ENCODE data around the gene TNKS2. TPM values are rescaled to one million over a fixed set of nuclear protein-coding genes. Genes with fewer than 3 reads are reported as not detected.
"Not testable (repeated sequence)": the region's sequence is repeated elsewhere in the genome, so short reads cannot be mapped to it uniquely, and the experiment has no call there.

The TNKS2 gene
- total RNA-seq, 1 donor from 2014 or later = 13.8 TPM

DNA sequence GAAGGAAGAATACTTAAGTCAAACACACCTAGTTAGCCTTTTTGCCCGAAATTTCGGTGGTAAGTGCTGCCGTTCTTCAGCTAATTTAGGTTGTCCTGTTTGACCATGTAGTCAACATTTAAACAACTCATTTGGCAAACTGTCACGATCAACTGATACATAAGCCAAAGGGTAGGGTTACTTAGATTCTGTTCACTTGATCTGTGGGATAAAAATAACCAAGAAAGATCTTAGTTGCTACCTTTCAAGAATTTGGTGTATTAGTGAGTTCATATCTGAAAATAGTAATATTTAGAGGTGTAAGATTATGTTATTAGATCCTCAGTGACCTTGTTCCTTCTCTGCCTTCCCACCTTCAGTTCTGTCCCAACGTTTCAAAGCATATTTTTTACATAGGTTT is 2.0 kb downstream of the TNKS2 start:
- Histone ChIP-seq H3K27me3 (ENCODE audit: low read depth) (no peaks in the 10 kb centered on the region), H3K9me3 (replicated peaks) (no peaks in the 10 kb centered on the region), H3K4me3 (peak overlapping the region; percentile 81), H3K36me3 (no peaks in the 10 kb centered on the region), H3K4me1 (peaks cover 84% of the 10 kb centered on the region), H3K27ac (replicated peaks) (no peak overlapping the region)
- DNase-seq = no peak
- TF ChIP-seq, protein P1, sequence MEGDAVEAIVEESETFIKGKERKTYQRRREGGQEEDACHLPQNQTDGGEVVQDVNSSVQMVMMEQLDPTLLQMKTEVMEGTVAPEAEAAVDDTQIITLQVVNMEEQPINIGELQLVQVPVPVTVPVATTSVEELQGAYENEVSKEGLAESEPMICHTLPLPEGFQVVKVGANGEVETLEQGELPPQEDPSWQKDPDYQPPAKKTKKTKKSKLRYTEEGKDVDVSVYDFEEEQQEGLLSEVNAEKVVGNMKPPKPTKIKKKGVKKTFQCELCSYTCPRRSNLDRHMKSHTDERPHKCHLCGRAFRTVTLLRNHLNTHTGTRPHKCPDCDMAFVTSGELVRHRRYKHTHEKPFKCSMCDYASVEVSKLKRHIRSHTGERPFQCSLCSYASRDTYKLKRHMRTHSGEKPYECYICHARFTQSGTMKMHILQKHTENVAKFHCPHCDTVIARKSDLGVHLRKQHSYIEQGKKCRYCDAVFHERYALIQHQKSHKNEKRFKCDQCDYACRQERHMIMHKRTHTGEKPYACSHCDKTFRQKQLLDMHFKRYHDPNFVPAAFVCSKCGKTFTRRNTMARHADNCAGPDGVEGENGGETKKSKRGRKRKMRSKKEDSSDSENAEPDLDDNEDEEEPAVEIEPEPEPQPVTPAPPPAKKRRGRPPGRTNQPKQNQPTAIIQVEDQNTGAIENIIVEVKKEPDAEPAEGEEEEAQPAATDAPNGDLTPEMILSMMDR (IDR thresholded peaks at IDR 0.05; ENCODE audit: borderline replicate concordance) = no peak
- intact Hi-C loops (cut with micrococcal nuclease) = no loop called here

- no peak for DNase-seq
- TF ChIP-seq, protein P1 (IDR thresholded peaks at IDR 0.05; ENCODE audit: borderline replicate concordance) = no peak
- H3K27me3 ChIP-seq (ENCODE audit: low read depth) = no peaks in the 10 kb centered on the region
- H3K4me3 ChIP-seq = peak overlapping the region; percentile 81
- H3K9me3 ChIP-seq (replicated peaks) = no peaks in the 10 kb centered on the region
- H3K4me1 ChIP-seq = peaks cover 89% of the 10 kb centered on the region
- intact Hi-C loops (cut with micrococcal nuclease) = no loop called here
- H3K36me3 ChIP-seq = no peaks in the 10 kb centered on the region
- H3K27ac ChIP-seq (replicated peaks) = no peak overlapping the region
Measured at GRCh38 chr10:91800756-91801155, 2.5 kb downstream of the TNKS2 start.

DNA sequence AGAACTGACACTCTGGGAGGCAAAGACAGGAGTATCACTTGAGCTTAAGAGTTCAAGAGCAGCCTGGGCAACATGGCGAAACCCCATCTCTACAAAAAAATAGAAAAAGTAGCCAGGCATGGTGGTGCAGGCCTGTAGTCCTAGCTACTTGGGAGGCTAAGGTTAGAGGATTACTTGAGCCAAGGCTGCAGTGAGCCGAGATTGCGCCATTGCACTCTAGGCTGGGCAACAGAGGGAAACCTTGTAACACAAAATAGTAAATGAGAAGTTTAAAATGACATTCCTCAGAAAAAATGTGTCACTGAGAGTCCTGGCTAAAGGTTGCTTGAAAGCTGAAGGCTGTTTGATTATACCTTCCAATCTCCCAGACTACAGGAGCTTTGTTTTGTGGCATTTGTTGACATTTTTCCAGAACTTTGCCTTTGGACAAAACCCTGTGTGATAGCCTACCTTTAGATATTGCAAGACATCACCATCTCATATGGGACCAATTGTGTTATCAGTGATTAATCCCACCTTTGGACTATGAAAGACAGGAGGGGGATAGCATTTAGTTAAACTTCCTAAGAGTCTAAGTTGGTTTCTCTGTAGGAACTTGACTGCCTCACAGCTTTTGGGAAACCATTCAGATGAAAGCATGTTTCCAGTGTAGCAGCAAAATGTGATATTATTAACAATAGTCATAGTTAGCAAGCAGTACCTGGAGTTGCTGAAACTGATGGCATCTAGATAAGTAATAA is 5.3 kb downstream of the TNKS2 start:
- intact Hi-C loops (cut with micrococcal nuclease) = no loop called here
- no peaks in the 10 kb centered on the region for H3K27me3 ChIP-seq (ENCODE audit: low read depth)
- H3K27ac ChIP-seq (replicated peaks) = no peak overlapping the region
- TF ChIP-seq, protein P1 (IDR thresholded peaks at IDR 0.05; ENCODE audit: borderline replicate concordance) = no peak
- H3K4me1 ChIP-seq = peaks cover 84% of the 10 kb centered on the region
- no peaks in the 10 kb centered on the region for H3K9me3 ChIP-seq (replicated peaks)
- DNase-seq = no peak
- H3K36me3 ChIP-seq = peaks cover 5% of the 10 kb centered on the region
- no peak overlapping the region for H3K4me3 ChIP-seq

- intact Hi-C loops (cut with micrococcal nuclease) = no loop called here
Measured at GRCh38 chr10:91804126-91804510, 5.9 kb downstream of the TNKS2 start.

GRCh38 chr10:91805110-91805838 is 7.0 kb downstream of the TNKS2 start:
- TF ChIP-seq, protein P1 (IDR thresholded peaks at IDR 0.05; ENCODE audit: borderline replicate concordance) = no peak
- Histone ChIP-seq H3K4me1 (peaks cover 74% of the 10 kb centered on the region), H3K4me3 (no peak overlapping the region), H3K27ac (replicated peaks) (peak overlapping the region; percentile 1), H3K9me3 (replicated peaks) (no peaks in the 10 kb centered on the region), H3K27me3 (ENCODE audit: low read depth) (no peaks in the 10 kb centered on the region), H3K36me3 (peaks cover 5% of the 10 kb centered on the region)
- DNase-seq = no peak
- intact Hi-C loops (cut with micrococcal nuclease) = no loop called here

More at GRCh38 chr10:91804126-91804510, 5.9 kb downstream of the TNKS2 start:
- no peaks in the 10 kb centered on the region for H3K27me3 ChIP-seq (ENCODE audit: low read depth)
- no peaks in the 10 kb centered on the region for H3K9me3 ChIP-seq (replicated peaks)
- H3K27ac ChIP-seq (replicated peaks) = no peak overlapping the region
- TF ChIP-seq, protein P1 (IDR thresholded peaks at IDR 0.05; ENCODE audit: borderline replicate concordance) = no peak
- peaks cover 84% of the 10 kb centered on the region for H3K4me1 ChIP-seq
- DNase-seq = no peak
- peaks cover 5% of the 10 kb centered on the region for H3K36me3 ChIP-seq
- H3K4me3 ChIP-seq = no peak overlapping the region

GRCh38 chr10:91807264-91807663 is 9.0 kb downstream of the TNKS2 start:
- H3K27me3 ChIP-seq (ENCODE audit: low read depth); H3K4me3 ChIP-seq; DNase-seq; intact Hi-C loops (cut with micrococcal nuclease); H3K36me3 ChIP-seq; H3K27ac ChIP-seq (replicated peaks); H3K9me3 ChIP-seq (replicated peaks): not testable (repeated sequence)
- peaks cover 64% of the 10 kb centered on the region for H3K4me1 ChIP-seq

Data from left ventricle myocardium inferior (tissue), 1 donor.